ENCODE results near the gene ADAMTS4. TPM values are rescaled to one million over a fixed set of nuclear protein-coding genes. Genes with fewer than 3 reads are reported as not detected.

Gene ADAMTS4
- total and polyA plus RNA-seq, 9 of the 15 experiments (the other 6 are each of a cell fraction or from before 2014, with no cell fraction given), result 0.07 to 3.7 (median 0.41) TPM

- TF ChIP-seq AFF1 (IDR thresholded peaks at IDR 0.05; ENCODE audit: low read depth in 1 of 2, partially characterized antibody in 2 of 2), result no peak
- no peak for TF ChIP-seq ZEB2 (IDR thresholded peaks at IDR 0.05)
- no peak for TF ChIP-seq SETDB1 (IDR thresholded peaks at IDR 0.05; ENCODE audit: low read length)
- TF ChIP-seq MCM2 (IDR thresholded peaks at IDR 0.05; ENCODE audit: low read depth), result no peak
- TF ChIP-seq ATF6 (CRISPR knock-in tag; IDR thresholded peaks at IDR 0.05), result peak; percentile 63
- no peak for TF ChIP-seq ARHGAP35 (IDR thresholded peaks at IDR 0.05; ENCODE audit: partially characterized antibody)
- peak in 1 of 2 experiments; percentile 61; a peak in 2 of 4 replicates for TF ChIP-seq HDAC1 (IDR thresholded peaks at IDR 0.05)
- TF ChIP-seq CEBPB (tag; IDR thresholded peaks at IDR 0.05), result no peak
- TF ChIP-seq ZNF655 (CRISPR knock-in tag; IDR thresholded peaks at IDR 0.05), result no peak
- no peak for TF ChIP-seq ZNF609 (CRISPR knock-in tag; IDR thresholded peaks at IDR 0.05; ENCODE audit: borderline replicate concordance)
- no peak for TF ChIP-seq SMARCB1 (IDR thresholded peaks at IDR 0.05; ENCODE audit: insufficient read length, low read depth)
- TF ChIP-seq SAFB (IDR thresholded peaks at IDR 0.05; ENCODE audit: borderline replicate concordance, low read depth, low read length), result no peak
- TF ChIP-seq BCOR (IDR thresholded peaks at IDR 0.05), result no peak
- no peak for TF ChIP-seq E2F4 (CRISPR knock-in tag; IDR thresholded peaks at IDR 0.05; ENCODE audit: low read depth)
These were observed 39.6 kb downstream of the ADAMTS4 start, which contains the start of gene USP21 (continued) for GRCh38 chr1:161159087-161159912.
